Measurements from ENCODE around the gene LCN12. TPM values are rescaled to one million over a fixed set of nuclear protein-coding genes. Genes with fewer than 3 reads are reported as not detected.

The LCN12 gene
- polyA plus RNA-seq, 1 of the 3 experiments (the other 2 are of a cell fraction): 0.87 TPM

GRCh38 chr9:136926154-136926704, 25.8 kb upstream of the LCN12 start:
- Histone ChIP-seq H4K20me1 (ENCODE audit: insufficient read depth) (no peaks in the 10 kb centered on the region), H3K27ac (ENCODE audit: low read depth in 2 of 2, low read length in 1 of 2) (no peak overlapping the region), H3K27me3 (ENCODE audit: insufficient read depth) (no peaks in the 10 kb centered on the region), H3K4me1 (ENCODE audit: control insufficient read depth in 1 of 2, insufficient read depth in 2 of 2, low read depth in 1 of 2, low read length in 1 of 2) (peaks cover 0 to 2% of the 10 kb centered on the region in 2 experiments; a peak in 1 of 4 replicates), H3K4me3 (ENCODE audit: low read depth in 2 of 2, low read length in 1 of 2) (no peak overlapping the region), H2AFZ (ENCODE audit: low read depth) (no peak overlapping the region), H3K79me2 (ENCODE audit: insufficient read depth) (no peaks in the 10 kb centered on the region), H3K9me3 (no peaks in the 10 kb centered on the region), H3K9ac (no peak overlapping the region), H3F3A (replicated peaks; ENCODE audit: insufficient read depth) (no peaks in the 10 kb centered on the region), H3K4me2 (no peak overlapping the region), H3K36me3 (replicated peaks in 1 of 2; ENCODE audit: control insufficient read depth in 1 of 2, insufficient read depth in 2 of 2, low read length in 1 of 2) (peaks cover 4 to 11% of the 10 kb centered on the region in 2 experiments), H3K9me2 (no peaks in the 10 kb centered on the region)
- 91% methylated on average over 5 of the region's 9 CpGs for WGBS (ENCODE audit: low lambda C conversion rate)
- POLR2A ChIA-PET: no interaction called here
- no peak for DNase-seq
- CTCF ChIA-PET: interaction anchor here (0.8 to 1.4 kb wide), 5 partner anchors 11 to 138 kb away, joined by 3 to 5 read pairs (median 3); partner anchors contain the start of genes C8G, FBXW5 and NPDC1
- TF ChIP-seq GATA2 (CRISPR knock-in tag; IDR thresholded peaks at IDR 0.05) (no peak), CTCF (IDR thresholded peaks at IDR 0.05) (0 out of 2 replicates have a peak, but pooled peaks have one; percentile 14)

- Histone ChIP-seq H4K20me1 (ENCODE audit: insufficient read depth) (no peaks in the 10 kb centered on the region), H3K79me2 (ENCODE audit: insufficient read depth) (no peaks in the 10 kb centered on the region), H3K27me3 (ENCODE audit: insufficient read depth) (no peaks in the 10 kb centered on the region), H3F3A (replicated peaks; ENCODE audit: insufficient read depth) (no peaks in the 10 kb centered on the region), H3K27ac (ENCODE audit: low read depth in 2 of 2, low read length in 1 of 2) (no peak overlapping the region), H3K9me2 (no peaks in the 10 kb centered on the region), H3K9ac (no peak overlapping the region), H3K4me1 (ENCODE audit: control insufficient read depth in 1 of 2, insufficient read depth in 2 of 2, low read depth in 1 of 2, low read length in 1 of 2) (peaks cover 0 to under 1% of the 10 kb centered on the region in 2 experiments; a peak in 1 of 4 replicates), H2AFZ (ENCODE audit: low read depth) (no peak overlapping the region), H3K4me3 (ENCODE audit: low read depth in 2 of 2, low read length in 1 of 2) (no peak overlapping the region), H3K4me2 (no peak overlapping the region), H3K36me3 (replicated peaks in 1 of 2; ENCODE audit: control insufficient read depth in 1 of 2, insufficient read depth in 2 of 2, low read length in 1 of 2) (peaks cover 7 to 10% of the 10 kb centered on the region in 2 experiments), H3K9me3 (no peaks in the 10 kb centered on the region)
- TF ChIP-seq REST (IDR thresholded peaks at IDR 0.05; ENCODE audit: low read depth, low read length): no peak
- TF ChIP-seq FOXJ3 (CRISPR knock-in tag; IDR thresholded peaks at IDR 0.05): no peak
- TF ChIP-seq YY1 (IDR thresholded peaks at IDR 0.05; ENCODE audit: low read depth): no peak
- TF ChIP-seq ZBTB33 (IDR thresholded peaks at IDR 0.05; ENCODE audit: borderline replicate concordance, low read depth): no peak
- TF ChIP-seq SMC3 (IDR thresholded peaks at IDR 0.05; ENCODE audit: low read depth, low read length): no peak
- no peak for TF ChIP-seq MEF2A (IDR thresholded peaks at IDR 0.05; ENCODE audit: borderline replicate concordance, low read depth)
- no peak for TF ChIP-seq PBX3 (IDR thresholded peaks at IDR 0.05)
- no peak for TF ChIP-seq NFIC (IDR thresholded peaks at IDR 0.05; ENCODE audit: borderline replicate concordance)
- no peak for TF ChIP-seq TCF12 (IDR thresholded peaks at IDR 0.05)
- no peak for TF ChIP-seq NRF1 (IDR thresholded peaks at IDR 0.05; ENCODE audit: low read depth, low read length)
- no peak for TF ChIP-seq RXRA (IDR thresholded peaks at IDR 0.05; ENCODE audit: borderline replicate concordance, low read depth)
- CTCF ChIA-PET: interaction anchor here (0.8 to 1.7 kb wide), 8 partner anchors 10 to 139 kb away, joined by 3 to 5 read pairs (median 3); partner anchors contain the start of genes C8G, FBXW5 and NPDC1
- WGBS (ENCODE audit: low lambda C conversion rate): 89% methylated on average over 13 of the region's 13 CpGs
- no peak for DNase-seq
- POLR2A ChIA-PET: no interaction called here
Observed at GRCh38 chr9:136926749-136927148, 25.3 kb upstream of the LCN12 start.

Data from SK-N-SH (cell line).